Mesodermal cell (in vitro differentiated cells): ENCODE results near the gene DCAF15.

ENCODE experiments used
- H3K27ac ChIP-seq: 2 replicates; pipeline ENCODE4 v1.7.0; 2013; ENCODE audit warnings: mild to moderate bottlenecking, low read depth, low read length, moderate library complexity; ENCODE audit not compliant: severe bottlenecking
- H3K36me3 ChIP-seq: 2 replicates; pipeline ENCODE4 v1.7.1; 2013; ENCODE audit warnings: mild to moderate bottlenecking, low read length, moderate library complexity; ENCODE audit not compliant: control insufficient read depth, insufficient read depth
- H3K4me1 ChIP-seq: one replicate; pipeline ENCODE4 v1.7.1; 2013; ENCODE audit warnings: mild to moderate bottlenecking, low read length; ENCODE audit not compliant: insufficient read depth, control insufficient read depth, poor library complexity, severe bottlenecking
- H3K4me3 ChIP-seq: 2 replicates; pipeline ENCODE4 v1.7.0; 2013; ENCODE audit warnings: low read length, control low read depth, mild to moderate bottlenecking; ENCODE audit not compliant: insufficient read depth, poor library complexity, severe bottlenecking; ENCODE audit errors: extremely low read depth
- H3K9me3 ChIP-seq: 2 replicates; pipeline ENCODE4 v1.7.1; 2013; ENCODE audit warnings: mild to moderate bottlenecking, low read length, moderate library complexity; ENCODE audit not compliant: control insufficient read depth
- WGBS, 2 experiments: methylation state at CpG; one replicate each; pipeline ENCODE4 v1.1.5; 2013; ENCODE audit warnings: missing lambda C conversion rate in 2 of 2; ENCODE audit not compliant: insufficient coverage in 2 of 2; 5-methylcytosine and 5-hydroxymethylcytosine counted together

Gene DCAF15

GRCh38 chr19:13931391-13932148 lies 20.7 kb upstream of the DCAF15 start:
- 93 to 95% methylated on average over 24 to 30 of the region's 30 CpGs for WGBS, 2 experiments
- Histone ChIP-seq H3K4me1 (peaks cover 7% of the 10 kb centered on the region), H3K4me3 (no peak overlapping the region), H3K27ac (no peak overlapping the region), H3K36me3 (peaks cover 14% of the 10 kb centered on the region), H3K9me3 (no peaks in the 10 kb centered on the region)

DNA sequence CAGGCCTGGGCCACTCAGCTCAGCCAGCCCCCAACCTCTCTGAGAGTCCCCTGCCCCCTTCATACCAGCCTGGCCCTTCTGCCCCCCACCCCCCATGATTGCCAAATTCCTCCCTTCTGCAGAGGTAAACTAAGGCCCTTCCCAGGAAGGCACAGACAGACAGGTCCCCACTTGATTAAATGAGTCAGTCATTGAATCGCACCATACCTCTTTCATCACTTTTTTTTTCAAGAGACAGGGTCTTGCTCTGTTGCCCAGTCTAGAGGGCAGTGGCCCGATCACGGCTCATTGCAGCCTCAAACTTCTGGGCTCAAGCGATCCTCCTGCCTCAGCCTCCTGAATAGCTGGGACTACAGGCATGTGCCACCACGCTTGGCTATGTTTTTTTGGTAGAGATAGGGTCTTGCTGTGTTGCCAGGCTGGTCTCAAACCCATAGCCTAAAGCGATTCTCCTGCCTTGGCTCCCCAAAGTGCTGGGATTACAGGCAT lies 20.1 kb upstream of the DCAF15 start:
- no peaks in the 10 kb centered on the region for H3K9me3 ChIP-seq
- H3K4me3 ChIP-seq, result no peak overlapping the region
- WGBS, 2 experiments, result 84 to 94% methylated on average over 3 to 6 of the region's 6 CpGs

DNA sequence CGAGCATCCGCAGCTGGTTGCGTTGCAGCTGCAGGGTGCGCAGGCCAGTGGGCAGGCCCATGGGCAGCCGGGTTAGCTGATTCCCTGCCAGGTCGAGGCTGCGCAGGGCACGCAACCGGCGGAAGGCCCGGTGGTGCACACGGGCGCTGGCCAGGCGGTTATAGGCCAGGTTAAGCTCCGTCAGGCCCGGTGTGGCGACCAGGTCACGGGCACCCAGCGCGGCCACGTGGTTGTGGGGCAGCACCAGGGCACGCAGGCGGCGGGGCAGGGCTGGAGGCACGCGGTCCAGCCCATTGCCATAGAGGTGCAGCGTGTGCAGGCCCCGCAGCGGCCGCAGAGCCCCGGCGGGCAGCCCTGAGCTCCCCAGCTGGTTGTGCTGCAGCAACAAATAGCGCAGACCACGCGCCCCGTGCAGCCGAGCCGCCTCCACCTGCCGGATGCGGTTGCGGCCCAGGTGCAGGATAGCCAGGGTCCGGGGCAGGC lies 19.4 kb upstream of the DCAF15 start:
- Histone ChIP-seq H3K9me3 (no peaks in the 10 kb centered on the region), H3K4me3 (no peak overlapping the region), H3K36me3 (peaks cover 6% of the 10 kb centered on the region), H3K27ac (no peak overlapping the region), H3K4me1 (peaks cover 11% of the 10 kb centered on the region)
- WGBS, 2 experiments, result 94 to 96% methylated on average over 25 to 42 of the region's 42 CpGs

More for the DNA sequence above, 20.1 kb upstream of the DCAF15 start:
- peaks cover 9% of the 10 kb centered on the region for H3K36me3 ChIP-seq
- H3K27ac ChIP-seq, result no peak overlapping the region
- peaks cover 7% of the 10 kb centered on the region for H3K4me1 ChIP-seq

DNA sequence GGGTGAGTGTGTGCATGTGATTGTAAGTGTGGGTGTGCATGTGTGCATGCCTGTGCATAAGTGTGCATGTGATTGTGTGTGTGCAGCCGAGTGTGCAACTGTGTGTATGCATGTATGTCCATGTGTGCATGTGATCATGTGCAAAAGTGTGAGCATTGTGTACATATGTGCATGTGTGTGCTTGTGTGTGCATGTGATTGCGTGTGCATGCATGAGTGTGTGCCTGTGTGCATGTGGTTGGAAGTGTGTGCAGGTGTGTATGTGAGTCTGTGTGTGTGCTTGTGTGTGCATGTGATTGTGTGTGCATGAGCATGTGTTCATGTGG lies 17.6 kb upstream of the DCAF15 start:
- Histone ChIP-seq H3K4me1 (peaks cover 13% of the 10 kb centered on the region), H3K9me3 (no peaks in the 10 kb centered on the region), H3K27ac (no peak overlapping the region), H3K4me3 (no peak overlapping the region), H3K36me3 (peaks cover 2% of the 10 kb centered on the region)
- WGBS, 2 experiments, result 91 to 96% methylated on average over 2 of the region's 2 CpGs

- H3K36me3 ChIP-seq, result no peaks in the 10 kb centered on the region
- WGBS, 2 experiments, result 86 to 91% methylated on average over 6 to 7 of the region's 22 CpGs
- H3K4me3 ChIP-seq, result no peak overlapping the region
- H3K27ac ChIP-seq, result no peak overlapping the region
- H3K4me1 ChIP-seq, result peaks cover 13% of the 10 kb centered on the region
- H3K9me3 ChIP-seq, result no peaks in the 10 kb centered on the region
Measured at GRCh38 chr19:13935765-13936510, 16.4 kb upstream of the DCAF15 start.

GRCh38 chr19:13937479-13938300 lies 14.6 kb upstream of the DCAF15 start:
- H3K4me3 ChIP-seq, result no peak overlapping the region
- 40 to 44% methylated on average over 13 to 22 of the region's 29 CpGs for WGBS, 2 experiments
- H3K36me3 ChIP-seq, result no peaks in the 10 kb centered on the region
- no peak overlapping the region for H3K27ac ChIP-seq
- H3K9me3 ChIP-seq, result peaks cover 4% of the 10 kb centered on the region
- peaks cover 13% of the 10 kb centered on the region for H3K4me1 ChIP-seq

GRCh38 chr19:13938301-13939064 lies 13.8 kb upstream of the DCAF15 start, which contains the start of gene PODNL1:
Gene PODNL1 (minus strand): TSS chr19:13938417. CDS start chr19:13938181, 236 bp downstream.
- Histone ChIP-seq H3K36me3 (no peaks in the 10 kb centered on the region), H3K4me3 (no peak within 1 kb of the TSS), H3K27ac (no peak within 1 kb of the TSS), H3K9me3 (peaks cover 4% of the 10 kb centered on the region), H3K4me1 (peaks cover 13% of the 10 kb centered on the region)
- WGBS, 2 experiments, result 34 to 71% methylated on average over 6 to 9 of the region's 21 CpGs

- 94 to 100% methylated on average over 1 of the region's 1 CpG for WGBS, 2 experiments
- Histone ChIP-seq H3K4me1 (peaks cover 6% of the 10 kb centered on the region), H3K36me3 (no peaks in the 10 kb centered on the region)
Measured at GRCh38 chr19:13942023-13942684, 10.2 kb upstream of the DCAF15 start.

DNA sequence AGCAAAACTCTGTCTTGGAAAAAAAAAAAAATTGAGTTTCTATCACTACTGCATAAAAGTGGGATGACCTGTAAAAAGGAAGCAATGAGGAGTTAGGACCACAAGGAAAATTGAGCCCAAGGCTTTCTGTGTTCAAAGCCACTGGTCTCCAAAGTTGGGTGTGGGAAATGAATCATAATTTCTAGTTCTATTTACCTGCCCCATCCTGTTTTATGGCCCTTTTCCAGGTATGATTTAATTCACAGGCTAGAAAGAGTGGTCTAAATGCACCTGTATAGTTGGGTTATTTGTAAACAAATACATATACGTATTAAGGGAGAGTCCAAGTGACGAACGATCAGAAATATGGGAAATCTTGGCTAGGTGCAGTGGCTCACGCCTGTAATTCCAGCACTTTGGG lies 5.9 kb upstream of the DCAF15 start:
- Histone ChIP-seq H3K36me3 (no peaks in the 10 kb centered on the region), H3K4me1 (no peaks in the 10 kb centered on the region), H3K4me3 (no peak overlapping the region), H3K9me3 (peaks cover 4% of the 10 kb centered on the region), H3K27ac (no peak overlapping the region)
- WGBS, 2 experiments, result 98 to 100% methylated on average over 2 to 4 of the region's 4 CpGs

More at GRCh38 chr19:13942023-13942684, 10.2 kb upstream of the DCAF15 start:
- Histone ChIP-seq H3K9me3 (peaks cover 4% of the 10 kb centered on the region), H3K4me3 (no peak overlapping the region), H3K27ac (no peak overlapping the region)
